Measurements from ENCODE around the gene ATP2A3. TPM values are rescaled to one million over a fixed set of nuclear protein-coding genes. Genes with fewer than 3 reads are reported as not detected.

The ATP2A3 gene
- total and polyA plus RNA-seq, 4 donors = 16.6 to 64.6 (median 25.5) TPM

GRCh38 chr17:3875317-3875716 lies 88.9 kb downstream of the ATP2A3 start:
- no peak for DNase-seq
- H3K9me3 ChIP-seq (ENCODE audit: control insufficient read depth in 4 of 4, insufficient read depth in 3 of 4, low read length in 3 of 4) = no peaks in the 10 kb centered on the region
- WGBS, 2 donors = 96 to 97% methylated on average over 7 of the region's 7 CpGs
- H3K36me3 ChIP-seq (ENCODE audit: control insufficient read depth in 4 of 4, insufficient read depth in 4 of 4, low read length in 4 of 4) = peaks cover 0 to 24% (median under 1%) of the 10 kb centered on the region in 4 donors
- no peak overlapping the region for H3K4me3 ChIP-seq
- no peaks in the 10 kb centered on the region for H3K27me3 ChIP-seq (ENCODE audit: control insufficient read depth in 3 of 3, insufficient read depth in 3 of 3, low read length in 2 of 3)
- no peak for ATAC-seq (ENCODE audit: insufficient read depth, low FRiP score)
- no peak overlapping the region for H3K27ac ChIP-seq (ENCODE audit: low read depth in 1 of 2, low read length in 1 of 2)
- no peak for TF ChIP-seq CTCF (IDR thresholded peaks at IDR 0.05; ENCODE audit: control extremely low read depth, extremely low read depth)
- H3K9ac ChIP-seq (ENCODE audit: insufficient read depth in 1 of 2, low read length in 2 of 2) = no peak overlapping the region
- peaks cover 0 to 18% (median 0%) of the 10 kb centered on the region in 5 donors for H3K4me1 ChIP-seq (ENCODE audit: control insufficient read depth in 5 of 5, insufficient read depth in 5 of 5, low read length in 5 of 5)

Other genes with a start within 250 kb of the ATP2A3 start
- gene HASPIN, start 240.5 kb downstream of the ATP2A3 start, total RNA-seq = 1 to 10 TPM in 1 of 2 donors, under 1 TPM in 1; 0.55 to 1.1 TPM
- under 1 TPM; 0.24 to 0.47 TPM for gene HASPIN, start 240.5 kb downstream of the ATP2A3 start, polyA plus RNA-seq
- gene ITGAE, start 163.2 kb downstream of the ATP2A3 start, total RNA-seq = 10 to 100 TPM; 16.8 to 21.3 TPM
- 10 to 100 TPM; 34.0 to 37.3 TPM for gene ITGAE, start 163.2 kb downstream of the ATP2A3 start, polyA plus RNA-seq
- 10 to 100 TPM; 34.3 to 49.4 TPM for gene NCBP3, start 118.2 kb downstream of the ATP2A3 start, total RNA-seq
- gene NCBP3, start 118.2 kb downstream of the ATP2A3 start, polyA plus RNA-seq = 10 to 100 TPM; 15.9 to 17.8 TPM
- 10 to 100 TPM in 1 of 2 donors, 1 to 10 TPM in 1; 3.8 to 14.9 TPM for gene CAMKK1, start 71.4 kb downstream of the ATP2A3 start, total RNA-seq
- 10 to 100 TPM in 1 of 2 donors, 1 to 10 TPM in 1; 7.9 to 11.0 TPM for gene CAMKK1, start 71.4 kb downstream of the ATP2A3 start, polyA plus RNA-seq
- gene P2RX1, start 48.0 kb downstream of the ATP2A3 start, total RNA-seq = 10 to 100 TPM in 1 of 2 donors, 1 to 10 TPM in 1; 4.6 to 16.4 TPM
- gene P2RX1, start 48.0 kb downstream of the ATP2A3 start, polyA plus RNA-seq = 10 to 100 TPM in 1 of 2 donors, 1 to 10 TPM in 1; 7.0 to 14.0 TPM
- 10 to 100 TPM; 54.6 to 61.3 TPM for gene ZZEF1, start 178.6 kb upstream of the ATP2A3 start, total RNA-seq
- gene ZZEF1, start 178.6 kb upstream of the ATP2A3 start, polyA plus RNA-seq = 10 to 100 TPM; 15.6 to 17.1 TPM
- gene CYB5D2, start 178.8 kb upstream of the ATP2A3 start, total RNA-seq = 10 to 100 TPM; 17.1 to 21.8 TPM
- 10 to 100 TPM in 1 of 2 donors, 1 to 10 TPM in 1; 9.2 to 11.6 TPM for gene CYB5D2, start 178.8 kb upstream of the ATP2A3 start, polyA plus RNA-seq

All from lung (tissue), 12 donors.